GM23338 (cell line): ENCODE measurements around the gene SYNDIG1L. TPM values are rescaled to one million over a fixed set of nuclear protein-coding genes. Genes with fewer than 3 reads are reported as not detected.

ENCODE experiments used
- CREB1 ChIP-seq: fragments of 250-450 bp; sonication (Bioruptor Pico); IDR thresholded peaks from 2 replicates; pipeline ENCODE4 v1.5.0; 2020; ENCODE audit warnings: low read depth, mild to moderate bottlenecking, moderate library complexity
- CTCF ChIP-seq, 2 experiments: fragments of 200-600 bp in 1 of 2; sonication (generic) in 1 of 2; conservative IDR thresholded peaks; 2 replicates each; pipeline versions ENCODE4 v1.5.1 to v1.6.1; 2016 to 2017; ENCODE audit warnings: antibody characterized with exemption in 2 of 2, low read depth in 2 of 2, mild to moderate bottlenecking in 2 of 2, moderate library complexity in 1 of 2
- EZH2 ChIP-seq: fragments of 200-600 bp; sonication (generic); IDR thresholded peaks from one replicate; pipeline ENCODE4 v1.8.0; 2017; ENCODE audit warnings: antibody characterized with exemption, mild to moderate bottlenecking, low read depth; ENCODE audit not compliant: unreplicated experiment
- EZH2phosphoT487 ChIP-seq: fragments of 200-600 bp; sonication (generic); IDR thresholded peaks from one replicate; pipeline ENCODE4 v1.8.1; 2018; ENCODE audit warnings: antibody characterized with exemption; ENCODE audit not compliant: unreplicated experiment
- JUNB ChIP-seq: IDR thresholded peaks from one replicate; pipeline ENCODE4 v1.6.1; 2016; ENCODE audit warnings: antibody characterized with exemption; ENCODE audit not compliant: unreplicated experiment
- NANOG ChIP-seq: IDR thresholded peaks from 2 replicates; pipeline ENCODE4 v1.6.1; 2016; ENCODE audit warnings: antibody characterized with exemption, borderline replicate concordance
- POLR2AphosphoS5 ChIP-seq: IDR thresholded peaks from 2 replicates; pipeline ENCODE4 v1.6.1; 2016; ENCODE audit warnings: antibody characterized with exemption, low read depth
- REST ChIP-seq: IDR thresholded peaks from one replicate; pipeline ENCODE4 v1.6.1; 2018; ENCODE audit warnings: antibody characterized with exemption; ENCODE audit not compliant: unreplicated experiment
- ZNF114 ChIP-seq: fragments of 250-450 bp; sonication (Bioruptor Pico); IDR thresholded peaks from 2 replicates; pipeline ENCODE4 v1.5.0; 2020; ENCODE audit warnings: mild to moderate bottlenecking, moderate library complexity
- ZNF331 ChIP-seq: fragments of 250-450 bp; sonication (Bioruptor Pico); IDR thresholded peaks from 2 replicates; pipeline ENCODE4 v1.5.0; 2020; ENCODE audit warnings: low read depth, mild to moderate bottlenecking, moderate library complexity
- ZNF462 ChIP-seq: fragments of 250-450 bp; sonication (Bioruptor Pico); IDR thresholded peaks from 2 replicates; pipeline ENCODE4 v1.5.0; 2020; ENCODE audit warnings: mild to moderate bottlenecking, moderate library complexity
- polyA plus RNA-seq: library from polyadenylated mRNA; unstranded; fragments of >200 nt; fragmentation: Nextera tagmentation; extraction: Ambion mirVana; gene quantifications from 2 replicates; pipeline ENCODE4 v1.2.1, GENCODE V29; 2016
- total RNA-seq: library from RNA; depleted of rRNA; stranded (reverse); fragments of >200 nt; shearing (Covaris generic); gene quantifications from 2 replicates; pipeline ENCODE4 v1.2.3, GENCODE V29; 2014

The SYNDIG1L gene
- total and polyA plus RNA-seq, 2 experiments from 2014 or later: 0.65 to 2.1 TPM

- no peak for TF ChIP-seq ZNF462
- TF ChIP-seq NANOG: no peak
- TF ChIP-seq CREB1 (CRISPR knock-in tag): no peak
- no peak for TF ChIP-seq ZNF114 (CRISPR knock-in tag)
- no peak for TF ChIP-seq POLR2AphosphoS5
- no peak for TF ChIP-seq EZH2
- TF ChIP-seq EZH2phosphoT487: no peak
- no peak for TF ChIP-seq ZNF331
- TF ChIP-seq CTCF (conservative IDR thresholded peaks at IDR 0.05; ENCODE audit: low read depth in 2 of 2): no peak
- no peak for TF ChIP-seq JUNB
- no peak for TF ChIP-seq REST
Observed at GRCh38 chr14:74407801-74408154, 18.2 kb downstream of the SYNDIG1L start (continued).
